HG02678 (cell line): ENCODE measurements around the gene CEND1.

Experiments
- ATAC-seq: cut with Tn5 transposase; IDR thresholded peaks from one replicate; pipeline ENCODE4 v1.9.1; 2021; ENCODE audit warnings: mild to moderate bottlenecking, moderate library complexity; ENCODE audit not compliant: unreplicated experiment

The CEND1 gene

GRCh38 chr11:779955-780532 lies 9.8 kb downstream of the CEND1 start:
- no peak for ATAC-seq

DNA sequence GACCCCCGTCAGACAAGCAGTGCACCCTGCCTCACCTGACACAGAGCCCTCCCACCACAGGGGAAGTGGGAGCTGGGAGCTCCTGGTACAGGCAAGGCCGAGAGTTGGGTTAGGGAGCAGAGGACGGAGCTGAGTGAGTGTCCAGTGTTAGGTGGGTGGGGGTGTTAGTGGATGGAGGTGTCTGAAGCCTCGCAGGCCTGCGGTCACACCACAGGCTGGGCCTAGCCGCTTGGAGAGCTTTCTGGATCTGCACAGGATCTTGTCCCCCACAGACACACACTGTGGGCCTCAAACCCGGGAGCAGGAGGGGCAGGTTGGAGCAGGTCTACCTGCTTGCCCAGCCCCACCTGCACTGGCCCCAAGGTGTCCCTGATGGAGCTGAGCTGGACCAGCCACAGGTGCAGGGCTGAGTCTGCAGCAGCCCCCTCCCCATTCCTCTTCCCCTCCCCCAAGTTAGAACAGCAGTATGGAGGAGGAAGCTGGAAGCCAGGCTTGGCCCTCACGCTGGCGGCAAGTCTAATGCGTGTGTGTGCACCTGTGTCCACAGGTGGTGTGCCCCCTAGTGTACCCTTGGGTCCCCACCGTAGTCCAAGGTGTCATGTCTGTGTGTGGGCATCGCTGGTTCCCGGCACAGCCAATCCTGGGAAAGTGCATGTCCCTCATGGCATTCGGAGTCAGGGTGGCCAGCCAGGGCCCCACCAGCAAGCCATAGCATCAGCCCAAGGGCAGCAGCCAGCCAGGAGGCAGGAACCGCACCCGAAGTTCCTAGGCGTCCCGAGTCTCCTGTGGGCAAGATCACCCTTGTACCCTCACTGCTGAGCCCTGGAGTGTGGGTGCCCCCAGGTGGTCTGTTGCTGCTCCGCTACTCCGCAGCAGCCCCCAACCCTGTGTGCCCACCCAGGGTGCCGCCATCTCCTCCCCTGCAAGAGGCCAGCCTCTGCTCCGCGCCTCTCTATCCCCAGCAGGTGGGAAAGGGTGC lies 10.6 kb downstream of the CEND1 start:
- ATAC-seq = no peak

- peak; percentile 79 for ATAC-seq
These were observed 12.3 kb downstream of the CEND1 start, which contains the start of gene GATD1 for GRCh38 chr11:777288-778255. GATD1 (minus strand) TSS chr11:777487; CDS start chr11:777462, 25 bp downstream.

DNA sequence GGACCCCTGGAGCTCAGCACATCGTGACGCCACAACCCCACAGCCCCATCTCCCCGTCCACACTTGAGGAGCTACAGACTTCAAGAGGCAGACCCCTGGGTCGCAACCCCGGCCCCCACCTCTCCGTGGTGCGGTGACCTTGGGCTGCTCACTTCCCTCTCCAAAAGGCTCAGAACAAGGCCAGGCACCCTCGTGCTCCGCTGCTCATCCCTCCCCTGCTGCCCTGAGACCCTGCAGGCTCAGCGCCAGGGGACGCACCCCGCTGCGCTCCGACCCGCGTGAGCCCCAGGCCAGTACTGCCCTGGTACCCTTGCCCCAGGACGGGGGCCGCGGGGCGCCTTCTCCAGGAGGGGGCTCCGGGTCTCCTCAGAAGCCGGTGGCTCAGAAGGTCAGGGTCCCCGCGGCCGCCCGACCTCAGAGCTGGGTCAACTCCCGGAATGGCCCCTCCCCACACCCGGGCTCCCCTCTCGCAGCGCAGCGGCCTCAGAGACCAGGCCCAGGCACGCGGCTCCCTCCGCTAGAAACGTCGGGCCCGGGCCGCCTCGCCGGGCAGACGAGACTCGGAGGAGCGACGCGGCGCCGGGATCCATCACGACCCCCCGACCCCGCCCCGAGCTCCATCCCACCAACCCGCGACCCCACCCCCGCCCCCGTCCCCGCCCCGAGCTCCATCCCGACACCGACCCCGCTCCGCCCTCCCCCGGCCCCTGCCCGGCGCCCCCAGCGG lies 13.2 kb downstream of the CEND1 start:
- ATAC-seq = peak; percentile 37

GRCh38 chr11:776263-776560 lies 13.7 kb downstream of the CEND1 start:
- no peak for ATAC-seq

- no peak for ATAC-seq
These were observed 14.9 kb downstream of the CEND1 start for GRCh38 chr11:774873-775592.

GRCh38 chr11:773830-774229 lies 16.1 kb downstream of the CEND1 start:
- no peak for ATAC-seq

GRCh38 chr11:773425-773824 lies 16.5 kb downstream of the CEND1 start:
- ATAC-seq = no peak

- ATAC-seq = no peak
These were observed 17.2 kb downstream of the CEND1 start for GRCh38 chr11:772429-773390.

DNA sequence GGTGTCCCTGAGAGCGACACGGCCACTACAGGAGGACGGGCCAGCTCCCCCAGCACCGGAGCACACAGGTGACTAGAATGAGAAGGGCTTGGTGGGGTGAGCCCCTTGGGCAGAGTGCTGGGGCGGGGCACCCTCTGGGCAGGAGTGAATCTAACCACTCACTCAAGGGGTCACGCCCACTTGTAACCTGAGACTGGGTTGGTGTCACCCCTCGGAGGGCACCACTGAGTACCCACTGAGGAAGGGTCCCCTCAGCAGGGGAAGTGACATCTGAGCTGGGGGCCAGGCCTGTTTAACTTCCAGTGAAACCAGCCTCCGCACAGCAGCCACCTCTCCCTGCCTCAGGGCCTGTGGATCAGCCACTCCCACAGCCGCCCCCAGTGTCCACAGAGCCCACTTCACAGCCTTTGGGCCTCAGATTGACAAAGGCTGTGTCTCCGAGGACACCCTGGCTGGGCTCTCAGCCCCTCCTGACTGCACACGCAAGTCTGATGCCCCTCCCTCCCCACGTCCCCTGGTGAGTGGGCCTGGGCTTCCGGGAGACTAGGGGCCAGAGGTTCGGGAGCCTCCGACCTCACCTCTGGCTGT lies 18.2 kb downstream of the CEND1 start:
- no peak for ATAC-seq

DNA sequence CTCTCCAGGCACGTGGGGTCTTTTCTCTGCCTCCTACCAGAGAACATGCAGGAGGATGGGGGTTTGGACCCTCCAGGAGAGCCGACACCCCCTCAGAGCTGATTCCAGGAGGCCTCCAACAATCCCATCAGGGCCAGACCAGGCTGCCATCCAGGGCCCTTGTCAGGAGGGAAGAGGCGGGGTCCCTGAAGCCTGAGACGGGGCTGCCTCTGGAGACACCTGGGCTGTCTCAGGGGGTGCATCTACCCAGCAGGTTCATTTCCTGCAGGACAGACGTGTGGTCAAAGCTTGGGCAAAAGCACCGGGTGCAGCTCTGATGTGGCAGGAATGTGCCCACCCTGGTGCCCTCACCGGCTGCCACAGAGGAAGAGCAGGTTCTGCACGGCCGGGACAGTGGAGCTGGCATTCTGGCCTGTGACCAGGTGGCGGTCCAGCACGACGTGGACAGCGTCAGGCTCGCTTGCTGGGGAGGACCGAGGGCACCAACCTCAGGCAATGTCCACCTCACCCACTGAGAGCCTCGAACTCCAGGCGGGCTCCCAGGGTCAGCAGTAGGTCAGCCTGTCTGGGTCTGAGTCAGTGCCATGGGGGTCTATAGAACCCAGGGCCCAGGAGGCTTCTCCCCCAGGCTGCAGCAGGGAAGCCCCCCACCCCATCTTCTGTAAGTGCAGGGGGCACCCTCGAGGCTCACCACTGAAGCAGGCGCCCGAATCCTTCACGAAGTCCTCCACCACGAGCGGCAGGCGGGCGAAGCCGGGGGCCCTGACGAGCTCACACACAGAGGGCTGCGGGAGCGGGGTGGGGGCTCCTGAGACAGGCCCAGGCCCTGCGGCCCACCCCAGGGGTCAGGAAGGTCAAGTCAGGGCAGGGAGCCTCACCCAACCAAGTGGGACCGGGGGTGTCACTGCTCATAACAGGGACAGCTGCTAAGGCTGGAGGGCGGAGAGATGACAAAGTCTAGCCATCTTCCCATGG lies 19.0 kb downstream of the CEND1 start:
- ATAC-seq = no peak

DNA sequence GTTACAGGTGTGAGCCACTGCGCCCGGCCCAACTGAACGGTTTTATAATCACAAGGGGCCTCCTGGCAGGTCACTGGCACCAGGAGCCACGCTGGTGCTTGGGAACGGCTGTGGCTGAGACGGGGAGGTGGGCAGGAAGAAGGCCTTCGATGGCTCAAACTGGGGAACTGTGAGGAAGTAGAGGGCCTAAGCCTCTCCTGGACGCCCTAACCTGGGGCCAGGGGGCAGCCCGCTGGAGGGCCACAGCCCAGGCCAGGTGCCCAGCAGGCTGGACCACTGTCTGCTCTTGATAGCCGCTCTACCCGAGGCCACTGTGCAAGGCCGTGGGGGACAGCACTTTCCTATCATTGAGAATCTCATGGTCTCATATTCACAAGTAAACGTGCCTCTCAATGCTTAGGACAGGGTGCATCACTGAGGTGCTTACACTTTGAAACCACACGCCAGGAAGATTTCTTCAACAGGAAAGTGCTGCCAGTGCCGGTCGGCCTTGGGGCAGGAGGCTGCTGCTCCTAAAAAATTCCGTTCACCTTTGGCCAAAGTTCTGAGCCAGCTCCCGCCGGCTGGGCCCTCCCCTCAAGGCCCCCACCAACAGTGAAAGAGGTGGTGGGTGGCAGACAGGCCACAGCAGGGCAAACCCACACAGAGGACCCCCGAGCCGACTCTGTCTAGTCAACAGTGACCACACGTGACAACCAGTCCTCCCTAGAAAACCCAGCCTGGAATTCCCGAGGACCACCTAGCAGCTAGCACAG lies 19.8 kb downstream of the CEND1 start:
- ATAC-seq = no peak

GRCh38 chr11:767238-767637 lies 22.7 kb downstream of the CEND1 start:
- no peak for ATAC-seq

DNA sequence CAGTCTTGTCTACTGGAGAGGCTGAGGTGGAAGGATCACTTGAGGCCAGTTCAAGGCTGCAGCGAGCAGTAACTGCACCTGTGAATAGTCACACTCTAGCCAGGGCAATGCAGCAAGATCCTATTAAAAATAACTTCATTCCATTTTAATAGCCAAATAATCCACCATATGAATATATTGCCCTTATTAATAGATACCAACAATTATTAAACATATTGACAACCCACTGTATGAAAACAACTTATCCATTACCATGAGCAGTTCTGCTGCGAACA lies 23.0 kb downstream of the CEND1 start:
- ATAC-seq = no peak

DNA sequence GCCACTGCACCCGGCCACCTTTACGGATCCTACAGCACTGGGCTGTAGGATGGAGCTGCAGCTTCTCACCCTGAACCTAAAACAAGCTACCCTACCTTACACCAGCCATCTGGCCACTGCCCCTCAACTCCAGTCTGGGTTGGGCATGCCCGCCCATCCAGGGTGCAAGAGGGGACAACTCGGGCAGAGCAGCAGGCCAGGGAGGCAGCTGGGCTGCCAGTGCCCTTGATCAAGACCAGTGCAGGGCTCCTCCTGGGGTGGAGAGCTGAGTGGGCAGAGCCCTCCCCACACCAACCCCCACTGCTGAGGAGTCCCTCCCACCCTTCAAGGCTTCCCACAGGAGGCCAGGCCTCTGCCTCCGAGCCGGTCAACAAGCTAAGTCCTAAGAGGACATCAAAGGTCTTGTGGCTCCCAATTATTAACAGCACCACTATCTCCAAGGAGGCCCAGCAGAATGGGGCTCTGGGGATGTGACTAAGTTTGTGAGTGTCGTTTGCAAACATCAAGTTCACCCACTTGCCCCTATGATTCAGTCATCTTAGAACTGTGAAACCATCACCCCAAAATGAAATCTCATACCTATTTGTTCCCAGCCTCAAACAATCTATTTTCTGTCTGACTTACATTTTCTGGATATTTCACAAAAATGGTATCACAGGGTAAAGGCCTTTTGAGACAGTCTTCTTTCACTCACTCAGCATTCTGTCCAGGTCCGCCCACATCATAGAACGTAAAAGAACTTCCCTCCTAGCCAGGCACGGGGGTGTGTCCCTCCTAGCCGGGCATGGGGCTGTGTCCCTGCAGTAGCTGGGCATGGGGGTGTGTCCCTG lies 23.6 kb downstream of the CEND1 start:
- no peak for ATAC-seq

DNA sequence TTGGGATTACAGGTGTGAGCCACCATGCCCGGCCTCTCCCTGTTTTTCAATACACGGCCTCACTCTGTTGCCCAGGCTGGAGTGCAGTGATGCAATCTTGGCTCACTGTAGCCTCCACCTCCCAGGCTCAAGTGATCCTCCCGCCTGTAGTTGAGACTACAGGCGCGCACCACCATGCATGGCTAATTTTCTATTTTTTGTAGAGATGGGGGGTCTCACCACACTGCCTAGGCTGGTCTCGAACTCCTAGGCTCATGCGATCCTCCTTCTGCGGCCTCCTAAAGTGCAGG lies 24.1 kb downstream of the CEND1 start:
- no peak for ATAC-seq
